Measurements from ENCODE around the gene C1QTNF3.

- TF ChIP-seq POLR2A (IDR thresholded peaks at IDR 0.05; ENCODE audit: low read depth, low read length) (no peak), POLR2AphosphoS5 (IDR thresholded peaks at IDR 0.05; ENCODE audit: low read depth, low read length) (no peak)
Measured at GRCh38 chr5:34005211-34005610, 37.8 kb downstream of the C1QTNF3 start.

All from GM12892 (cell line).